NK-92 treated with Interleukin-12 subunit alpha and Interleukin-12 subunit beta, amount 100 ng/mL, for 24 hours (cell line): Measurements from ENCODE around the gene ASAH2.
"Not testable (repeated sequence)": the region's sequence is repeated elsewhere in the genome, so short reads cannot be mapped to it uniquely, and the experiment has no call there.

Experiments
- DNase-seq: peaks from one replicate; lab custom pipeline; 2025; lab: John Stamatoyannopoulos, UW

The ASAH2 gene

DNA sequence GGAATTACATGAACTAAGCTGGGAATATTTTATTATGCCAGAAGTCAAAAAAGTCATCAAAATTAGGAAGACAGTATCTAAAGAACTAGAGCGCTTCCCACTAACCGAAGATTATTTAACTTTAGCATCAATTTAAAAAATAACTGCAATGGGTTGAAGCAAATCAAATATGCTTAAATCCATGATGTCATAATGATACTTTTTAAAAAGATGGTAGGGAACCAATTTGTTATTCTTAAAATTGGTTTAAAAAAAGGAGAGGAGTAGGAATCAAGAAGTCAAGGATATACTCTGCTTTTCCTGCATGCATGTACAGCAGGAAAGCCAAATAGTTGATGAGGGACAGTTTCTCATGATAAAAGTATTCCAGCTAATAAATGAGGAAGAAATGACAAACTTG, 3.2 kb upstream of the ASAH2 start:
- no peak for DNase-seq

DNA sequence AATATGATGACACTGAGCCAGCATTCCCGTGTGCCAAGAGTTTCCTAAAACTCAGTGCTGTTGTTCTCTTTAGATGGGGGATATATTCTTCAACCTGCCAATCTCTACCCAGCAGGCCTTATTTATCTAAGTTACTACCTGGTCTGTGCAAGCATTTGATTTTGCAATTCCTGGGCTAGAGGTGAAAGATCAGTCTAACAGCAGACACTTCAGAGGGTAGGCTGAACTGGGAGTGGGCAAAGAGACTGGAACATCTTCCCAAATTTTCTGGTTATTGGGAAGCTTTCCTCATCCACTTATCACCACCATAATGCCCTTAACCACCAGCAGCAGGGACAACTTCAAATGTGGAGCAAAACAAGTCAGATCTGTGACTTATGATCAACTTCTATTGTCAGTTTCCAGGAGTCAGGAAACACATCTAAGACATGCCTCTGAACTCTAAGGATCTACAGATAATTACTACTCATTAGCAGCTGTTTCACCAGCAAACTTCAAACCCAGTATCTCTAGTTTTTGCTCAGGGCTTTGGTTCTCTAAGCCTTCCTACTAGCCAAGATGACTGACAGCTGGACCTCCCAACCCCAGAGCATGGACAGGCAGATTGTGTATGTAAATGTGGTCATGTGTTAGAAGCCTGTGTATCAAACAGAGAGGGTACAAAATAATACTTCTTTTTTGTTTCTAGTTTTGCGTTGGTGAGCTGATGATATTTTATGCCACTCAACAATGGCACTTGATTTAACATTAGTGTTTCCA, 1.0 kb downstream of the ASAH2 start:
- no peak for DNase-seq

DNA sequence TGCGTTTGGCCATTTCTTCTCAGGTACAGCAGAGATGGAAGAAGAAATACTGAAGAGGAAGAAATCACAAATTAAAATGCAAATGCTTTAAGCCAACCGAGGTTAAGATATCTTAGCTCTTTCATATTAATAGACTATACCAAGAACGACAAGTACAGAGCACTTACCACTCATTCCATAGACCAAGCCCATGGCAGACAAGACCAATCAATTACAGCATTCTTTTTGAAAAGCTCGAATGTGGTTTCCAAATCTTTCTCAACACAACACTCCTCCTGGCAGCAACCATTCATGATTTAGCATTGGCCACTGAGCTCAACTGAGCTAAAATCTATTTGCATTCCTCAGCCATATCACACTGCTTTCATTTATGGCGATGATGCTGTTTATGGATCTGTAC, 2.7 kb downstream of the ASAH2 start:
- DNase-seq = no peak

- DNase-seq = no peak
These were observed 3.3 kb downstream of the ASAH2 start for GRCh38 chr10:50248062-50248461.

DNA sequence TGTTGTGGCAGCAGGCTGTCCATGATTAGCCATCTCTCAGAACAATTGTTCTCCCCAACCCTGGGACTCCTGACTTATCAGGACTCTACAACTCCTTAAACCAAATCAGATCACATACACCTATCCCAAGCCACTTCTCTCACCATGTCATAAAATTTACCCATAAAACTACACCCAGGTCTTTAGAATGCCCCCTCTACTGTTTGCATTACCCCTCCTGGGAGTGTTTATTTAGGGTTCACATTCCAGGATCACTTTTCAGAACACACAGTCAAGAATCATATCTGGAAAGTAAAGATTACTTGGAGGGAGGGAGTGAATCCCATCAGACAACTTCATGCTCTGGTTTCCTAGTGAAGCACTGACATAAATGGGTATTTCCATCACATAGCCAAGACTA, 7.1 kb downstream of the ASAH2 start:
- DNase-seq = no peak

DNA sequence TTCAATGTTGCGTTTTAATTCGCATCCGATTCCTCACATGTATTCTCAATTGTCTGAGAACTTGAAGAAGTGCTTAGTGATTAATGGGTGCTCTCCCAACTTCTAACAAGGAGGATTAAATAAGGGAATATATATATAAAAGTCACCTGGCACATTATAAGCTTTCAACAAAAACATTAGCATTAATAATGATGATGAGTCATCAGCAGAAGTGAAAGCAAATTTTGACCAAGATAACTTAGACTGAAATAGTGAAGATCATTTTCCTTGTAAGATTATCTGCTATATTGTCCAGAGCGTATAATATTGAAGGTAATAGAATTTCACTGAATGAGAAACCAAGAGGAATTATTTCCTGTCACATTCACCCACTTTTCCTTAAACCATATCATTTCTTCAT, 8.5 kb downstream of the ASAH2 start:
- DNase-seq = no peak

- not testable (repeated sequence) for DNase-seq
These were observed 9.8 kb downstream of the ASAH2 start for GRCh38 chr10:50241478-50241877.

DNA sequence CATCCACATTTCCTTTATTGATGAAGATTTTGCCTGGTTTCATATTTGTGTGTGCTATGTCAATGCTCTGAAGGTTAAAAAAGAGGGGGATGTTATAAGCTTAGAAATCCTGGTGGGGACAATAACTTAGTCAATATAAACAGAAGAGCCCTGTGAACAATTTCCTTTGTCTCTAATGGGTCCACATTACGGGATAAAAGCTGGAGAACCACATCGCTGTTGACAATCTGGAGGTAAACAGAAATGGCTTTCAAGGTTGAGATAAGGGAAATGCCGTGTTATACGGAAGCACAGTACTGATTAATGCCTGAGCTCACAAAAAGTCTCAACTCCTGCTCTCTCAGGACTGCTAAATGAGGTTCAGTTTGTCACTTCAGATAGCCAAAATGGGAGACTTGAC, 16.8 kb downstream of the ASAH2 start:
- no peak for DNase-seq

- no peak for DNase-seq
These were observed 19.1 kb downstream of the ASAH2 start for GRCh38 chr10:50232261-50232639.

GRCh38 chr10:50231515-50232260, 19.6 kb downstream of the ASAH2 start:
- no peak for DNase-seq

DNA sequence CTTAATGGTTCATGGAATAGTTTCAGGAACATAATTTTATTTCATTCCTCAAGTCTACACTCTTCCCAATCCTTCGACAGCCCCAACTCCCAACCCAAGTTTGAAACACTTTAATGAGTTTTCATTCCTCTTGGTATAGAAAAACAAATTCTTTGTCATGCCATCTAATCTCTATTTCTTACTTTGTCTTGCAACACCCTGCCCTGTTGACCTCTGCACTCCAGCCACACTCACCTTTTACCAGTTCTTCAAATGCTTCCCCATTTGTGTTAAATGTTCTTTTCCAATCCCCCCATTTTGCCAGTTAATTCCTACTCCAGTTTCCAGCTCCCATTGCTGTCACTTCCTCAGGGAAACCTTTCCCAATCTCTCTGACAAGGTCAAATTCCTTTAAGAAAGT, 21.9 kb downstream of the ASAH2 start:
- DNase-seq = no peak

GRCh38 chr10:50228672-50229071, 22.6 kb downstream of the ASAH2 start:
- no peak for DNase-seq

- no peak for DNase-seq
These were observed 24.7 kb downstream of the ASAH2 start for GRCh38 chr10:50226610-50227009.

DNA sequence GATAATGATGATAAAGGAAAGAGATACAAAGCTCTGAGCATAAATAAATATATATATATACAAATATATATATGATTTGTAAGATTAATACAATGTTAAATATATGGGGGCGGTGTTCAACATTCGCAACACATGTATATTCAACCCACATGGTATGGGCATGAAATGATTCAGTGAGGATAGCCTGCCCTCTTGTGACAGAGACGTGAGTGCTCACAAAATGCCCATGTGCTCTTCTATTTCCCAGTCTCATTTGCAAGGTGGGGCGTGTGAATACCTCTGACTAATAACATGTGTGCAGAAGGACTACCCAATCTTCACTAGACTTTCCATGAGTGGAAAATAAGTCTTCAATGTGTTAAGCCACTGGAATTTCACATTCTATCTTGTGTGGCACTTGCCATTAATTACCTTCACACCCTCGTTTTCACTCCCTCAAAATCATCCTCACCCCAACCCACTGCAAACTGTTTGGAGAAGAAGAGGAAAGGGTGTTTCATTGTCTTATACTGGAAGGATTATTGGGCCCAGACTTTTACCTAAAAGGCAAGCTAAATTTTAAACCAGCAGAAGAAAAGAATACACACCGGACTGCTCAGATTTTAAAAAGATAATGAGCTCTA, 26.9 kb downstream of the ASAH2 start:
- DNase-seq = peak; percentile 37

GRCh38 chr10:50222199-50222598, 29.1 kb downstream of the ASAH2 start:
- no peak for DNase-seq

- DNase-seq = no peak
These were observed 29.8 kb downstream of the ASAH2 start for GRCh38 chr10:50221470-50221869.

- no peak for DNase-seq
These were observed 31.7 kb downstream of the ASAH2 start for GRCh38 chr10:50219646-50220045.

GRCh38 chr10:50219200-50219599, 32.1 kb downstream of the ASAH2 start:
- DNase-seq = no peak

- no peak for DNase-seq
These were observed 34.4 kb downstream of the ASAH2 start for GRCh38 chr10:50216894-50217293.

- DNase-seq = no peak
These were observed 34.9 kb downstream of the ASAH2 start for GRCh38 chr10:50216418-50216817.

- DNase-seq = no peak
These were observed 39.6 kb downstream of the ASAH2 start for GRCh38 chr10:50211670-50212069.

DNA sequence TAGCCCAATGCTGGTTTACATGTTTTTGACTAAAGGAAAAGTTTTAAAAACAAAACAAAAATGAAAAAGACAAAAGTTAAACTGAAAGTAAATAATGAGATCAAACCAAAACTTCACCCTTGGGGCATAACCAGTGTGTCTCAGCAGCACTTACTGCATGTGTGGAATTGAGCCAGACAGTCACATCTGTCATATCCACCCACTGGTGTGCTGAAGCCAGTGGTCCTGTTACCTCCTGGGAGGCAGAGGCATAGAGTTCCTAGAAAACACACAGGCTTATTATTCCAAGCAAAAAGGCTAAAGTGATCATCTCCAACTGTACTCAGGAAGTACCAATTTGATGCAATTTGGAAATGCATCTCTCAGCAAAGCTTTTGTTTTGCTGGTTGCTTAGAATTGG, 40.4 kb downstream of the ASAH2 start:
- no peak for DNase-seq
